ENCODE results near the gene SLC43A3. TPM values are rescaled to one million over a fixed set of nuclear protein-coding genes. Genes with fewer than 3 reads are reported as not detected.

Gene SLC43A3
- total RNA-seq, 2 experiments from 2014 or later = 41.3 to 62.1 TPM

GRCh38 chr11:57402188-57403002 lies 24.5 kb downstream of the SLC43A3 start:
- no peaks in the 10 kb centered on the region for H3K4me1 ChIP-seq (ENCODE audit: insufficient read depth, low read length, poor library complexity, severe bottlenecking)
- no peak overlapping the region for H2AFZ ChIP-seq (ENCODE audit: low read length)
- no peak for DNase-seq (ENCODE audit: low spot score)
- peaks cover 18% of the 10 kb centered on the region; the same call in 1 of the 2 replicates for H3K36me3 ChIP-seq (ENCODE audit: insufficient read depth, low read length)
- intact Hi-C loops (cut with micrococcal nuclease; ENCODE audit: unreplicated experiment) = no loop called here
- no TSS peak for BruUV-seq (replicated peaks)
- TF ChIP-seq, protein P1, sequence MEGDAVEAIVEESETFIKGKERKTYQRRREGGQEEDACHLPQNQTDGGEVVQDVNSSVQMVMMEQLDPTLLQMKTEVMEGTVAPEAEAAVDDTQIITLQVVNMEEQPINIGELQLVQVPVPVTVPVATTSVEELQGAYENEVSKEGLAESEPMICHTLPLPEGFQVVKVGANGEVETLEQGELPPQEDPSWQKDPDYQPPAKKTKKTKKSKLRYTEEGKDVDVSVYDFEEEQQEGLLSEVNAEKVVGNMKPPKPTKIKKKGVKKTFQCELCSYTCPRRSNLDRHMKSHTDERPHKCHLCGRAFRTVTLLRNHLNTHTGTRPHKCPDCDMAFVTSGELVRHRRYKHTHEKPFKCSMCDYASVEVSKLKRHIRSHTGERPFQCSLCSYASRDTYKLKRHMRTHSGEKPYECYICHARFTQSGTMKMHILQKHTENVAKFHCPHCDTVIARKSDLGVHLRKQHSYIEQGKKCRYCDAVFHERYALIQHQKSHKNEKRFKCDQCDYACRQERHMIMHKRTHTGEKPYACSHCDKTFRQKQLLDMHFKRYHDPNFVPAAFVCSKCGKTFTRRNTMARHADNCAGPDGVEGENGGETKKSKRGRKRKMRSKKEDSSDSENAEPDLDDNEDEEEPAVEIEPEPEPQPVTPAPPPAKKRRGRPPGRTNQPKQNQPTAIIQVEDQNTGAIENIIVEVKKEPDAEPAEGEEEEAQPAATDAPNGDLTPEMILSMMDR (conservative IDR thresholded peaks at IDR 0.05; ENCODE audit: low read length) = no peak
- TF ChIP-seq EZH2phosphoT487 (IDR thresholded peaks at IDR 0.05; ENCODE audit: borderline replicate concordance, low read depth, low read length) = no peak
- H3K4me3 ChIP-seq (ENCODE audit: low read depth, low read length, poor library complexity, severe bottlenecking) = no peak overlapping the region
- CTCF ChIA-PET (ENCODE audit: unreplicated experiment) = no interaction called here
- H3K4me2 ChIP-seq (ENCODE audit: low read length) = no peak overlapping the region
- H3K79me2 ChIP-seq (ENCODE audit: insufficient read depth, low read depth, low read length) = no peaks in the 10 kb centered on the region
- no peak overlapping the region for H3K27ac ChIP-seq (ENCODE audit: low read depth, low read length, poor library complexity, severe bottlenecking)
- no peaks in the 10 kb centered on the region for H4K20me1 ChIP-seq (ENCODE audit: insufficient read depth, low read length)
- POLR2A ChIA-PET = no interaction called here
- H3K9me2 ChIP-seq (ENCODE audit: insufficient read depth, low read length) = no peaks in the 10 kb centered on the region
- no peaks in the 10 kb centered on the region for H3K9me3 ChIP-seq (ENCODE audit: low read length)

DNA sequence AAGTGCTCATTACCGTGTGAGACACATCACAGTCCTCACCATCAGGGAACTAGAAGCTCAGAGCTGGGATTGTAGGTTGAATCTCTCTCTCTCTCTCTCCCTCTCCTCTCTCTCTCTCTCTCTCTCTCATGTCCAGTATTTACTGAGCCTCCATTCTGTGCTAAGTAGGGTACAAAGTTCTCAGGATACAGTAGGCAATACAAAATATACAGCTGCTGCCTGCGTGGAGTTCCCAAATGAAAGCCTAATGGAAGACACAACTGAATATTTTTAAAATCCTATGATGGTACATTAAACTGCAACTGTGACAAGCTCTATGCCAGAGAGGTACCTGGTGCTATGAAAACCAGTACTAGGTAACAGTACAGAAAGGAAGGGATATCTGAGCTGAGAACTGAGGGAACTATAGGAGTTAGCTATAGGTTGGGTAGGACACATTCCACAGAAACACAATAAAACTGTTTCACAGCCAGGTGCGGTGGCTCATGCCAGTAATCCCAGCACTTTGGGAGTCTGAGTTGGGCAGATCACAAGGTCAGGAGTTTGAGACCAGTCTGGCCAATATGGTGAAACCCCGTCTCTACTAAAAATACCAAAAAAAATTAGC lies 26.8 kb downstream of the SLC43A3 start:
- Histone ChIP-seq H3K4me3 (ENCODE audit: low read depth, low read length, poor library complexity, severe bottlenecking) (no peak overlapping the region), H3K9me3 (ENCODE audit: low read length) (no peaks in the 10 kb centered on the region), H3K36me3 (ENCODE audit: insufficient read depth, low read length) (0 out of 2 replicates have a peak, but pooled peaks cover under 1% of the 10 kb centered on the region), H3K9me2 (ENCODE audit: insufficient read depth, low read length) (no peaks in the 10 kb centered on the region), H3K27ac (ENCODE audit: low read depth, low read length, poor library complexity, severe bottlenecking) (no peak overlapping the region), H4K20me1 (ENCODE audit: insufficient read depth, low read length) (no peaks in the 10 kb centered on the region), H3K79me2 (ENCODE audit: insufficient read depth, low read depth, low read length) (no peaks in the 10 kb centered on the region), H2AFZ (ENCODE audit: low read length) (no peak overlapping the region), H3K4me1 (ENCODE audit: insufficient read depth, low read length, poor library complexity, severe bottlenecking) (no peaks in the 10 kb centered on the region), H3K4me2 (ENCODE audit: low read length) (no peak overlapping the region)
- CTCF ChIA-PET (ENCODE audit: unreplicated experiment) = interaction anchor here (0.6 kb wide), 1 partner anchor 439 kb away, joined by 4 read pairs; no protein-coding TSS in a partner anchor
- POLR2A ChIA-PET = interaction anchor here (0.6 kb wide), 1 partner anchor 28 kb away, joined by 3 read pairs; no protein-coding TSS in a partner anchor
- DNase-seq (ENCODE audit: low spot score) = no peak
- no TSS peak for BruUV-seq (replicated peaks)
- no peak for TF ChIP-seq EZH2phosphoT487 (IDR thresholded peaks at IDR 0.05; ENCODE audit: borderline replicate concordance, low read depth, low read length)
- TF ChIP-seq, protein P1 (conservative IDR thresholded peaks at IDR 0.05; ENCODE audit: low read length) = no peak
- intact Hi-C loops (cut with micrococcal nuclease; ENCODE audit: unreplicated experiment) = no loop called here

DNA sequence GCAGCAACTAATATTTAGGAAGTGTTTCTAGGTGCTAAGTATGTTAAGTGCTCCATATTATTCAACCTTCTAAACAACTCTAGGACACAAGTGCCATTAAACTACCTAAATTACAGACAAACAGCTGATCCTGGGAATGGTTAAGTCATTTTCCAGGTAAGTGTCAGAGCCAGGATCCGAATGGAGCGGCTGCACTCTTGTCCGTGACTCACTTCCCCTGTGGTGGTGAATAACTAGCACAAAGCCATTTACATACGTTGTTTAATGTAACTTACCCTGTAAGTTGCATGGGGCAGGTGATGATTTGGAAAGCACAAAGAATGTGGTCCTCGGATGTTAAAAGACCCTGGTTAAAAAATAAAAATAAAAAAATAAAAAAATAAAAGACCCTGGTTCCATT lies 27.7 kb downstream of the SLC43A3 start:
- Histone ChIP-seq H2AFZ (ENCODE audit: low read length) (no peak overlapping the region), H3K36me3 (ENCODE audit: insufficient read depth, low read length) (no peaks in the 10 kb centered on the region), H3K4me1 (ENCODE audit: insufficient read depth, low read length, poor library complexity, severe bottlenecking) (no peaks in the 10 kb centered on the region), H3K9me3 (ENCODE audit: low read length) (no peaks in the 10 kb centered on the region), H3K79me2 (ENCODE audit: insufficient read depth, low read depth, low read length) (no peaks in the 10 kb centered on the region), H3K4me3 (ENCODE audit: low read depth, low read length, poor library complexity, severe bottlenecking) (no peak overlapping the region), H3K9me2 (ENCODE audit: insufficient read depth, low read length) (no peaks in the 10 kb centered on the region), H3K4me2 (ENCODE audit: low read length) (no peak overlapping the region), H3K27ac (ENCODE audit: low read depth, low read length, poor library complexity, severe bottlenecking) (no peak overlapping the region), H4K20me1 (ENCODE audit: insufficient read depth, low read length) (no peaks in the 10 kb centered on the region)
- POLR2A ChIA-PET = no interaction called here
- CTCF ChIA-PET (ENCODE audit: unreplicated experiment) = no interaction called here
- DNase-seq (ENCODE audit: low spot score) = no peak
- TF ChIP-seq, protein P1 (conservative IDR thresholded peaks at IDR 0.05; ENCODE audit: low read length) = no peak
- TF ChIP-seq EZH2phosphoT487 (IDR thresholded peaks at IDR 0.05; ENCODE audit: borderline replicate concordance, low read depth, low read length) = no peak
- intact Hi-C loops (cut with micrococcal nuclease; ENCODE audit: unreplicated experiment) = no loop called here
- BruUV-seq (replicated peaks) = no TSS peak
